ENCODE results near the gene RIMS4. TPM values are rescaled to one million over a fixed set of nuclear protein-coding genes. Genes with fewer than 3 reads are reported as not detected.

The RIMS4 gene
- total RNA-seq, 1 experiment from 2014 or later = 16.3 TPM

- no peaks in the 10 kb centered on the region for H4K20me1 ChIP-seq (ENCODE audit: control insufficient read depth, insufficient read depth, insufficient read length)
- H3K79me1 ChIP-seq (ENCODE audit: insufficient read depth, low read depth, low read length, poor library complexity, severe bottlenecking) = no peaks in the 10 kb centered on the region
- no peak overlapping the region for H2BK12ac ChIP-seq (ENCODE audit: insufficient read length, low read depth, low read length)
- H3K14ac ChIP-seq (ENCODE audit: insufficient read depth, low read length) = no peak overlapping the region
- H3K18ac ChIP-seq (ENCODE audit: insufficient read length, low read depth, low read length) = no peak overlapping the region
- no peaks in the 10 kb centered on the region for H3K27me3 Mint-ChIP-seq (ENCODE audit: low read depth)
- H3K4ac ChIP-seq (ENCODE audit: low read depth, low read length) = no peak overlapping the region
- H3K23ac ChIP-seq (ENCODE audit: insufficient read length, low read depth, low read length) = no peak overlapping the region
- H3K36me3 Mint-ChIP-seq (ENCODE audit: insufficient read depth in 1 of 3, low read depth in 3 of 3) = peaks cover 2 to 4% (median 2%) of the 10 kb centered on the region in 3 experiments; a peak in 2 of 7 replicates
- H2AK5ac ChIP-seq (ENCODE audit: insufficient read length, low read length) = no peak overlapping the region
- no peak overlapping the region for H3K9ac ChIP-seq (ENCODE audit: extremely low read depth, insufficient read length, low read length)
- H3K27ac Mint-ChIP-seq = peak overlapping the region in 1 of 3 experiments; percentile 17; a peak in 1 of 7 replicates
- H4K8ac ChIP-seq (replicated peaks; ENCODE audit: insufficient read length, low read depth, low read length) = no peak overlapping the region
- H3K27ac ChIP-seq (ENCODE audit: insufficient read length, low read depth, low read length) = no peak overlapping the region
- H2BK5ac ChIP-seq (ENCODE audit: insufficient read length, low read length) = no peak overlapping the region
- no peak overlapping the region for H3K4me3 Mint-ChIP-seq
- DNase-seq = peak; percentile 77
- H3K23me2 ChIP-seq (ENCODE audit: insufficient read length, low read depth, low read length, poor library complexity, severe bottlenecking) = no peaks in the 10 kb centered on the region
- no peak overlapping the region for H3T11ph ChIP-seq (ENCODE audit: low read length)
- peaks cover 28 to 36% of the 10 kb centered on the region in 2 experiments for H3K4me1 Mint-ChIP-seq
- no peak overlapping the region for H3K56ac ChIP-seq (ENCODE audit: insufficient read length, low read depth, low read length)
- H4K91ac ChIP-seq (ENCODE audit: insufficient read length, low read depth, low read length) = no peak overlapping the region
- no peaks in the 10 kb centered on the region for H3K9me3 ChIP-seq (ENCODE audit: control insufficient read depth, low read depth, low read length)
- WGBS (ENCODE audit: extremely low coverage, insufficient read length, low lambda C conversion rate) = no CpG with 5 or more reads among the region's 7 CpGs
- H4K5ac ChIP-seq (ENCODE audit: insufficient read length, low read depth, low read length) = no peak overlapping the region
- no peaks in the 10 kb centered on the region for H3K79me2 ChIP-seq (ENCODE audit: insufficient read depth, low read length)
- H2BK15ac ChIP-seq (ENCODE audit: low read depth, low read length) = no peak overlapping the region
- H2BK20ac ChIP-seq (ENCODE audit: low read depth, low read length, poor library complexity, severe bottlenecking) = no peak overlapping the region
- H2AFZ ChIP-seq (ENCODE audit: low read length) = no peak overlapping the region
- no peak overlapping the region for H2BK120ac ChIP-seq (ENCODE audit: low read depth, low read length, poor library complexity, severe bottlenecking)
- no peak overlapping the region for H3K4me2 ChIP-seq (ENCODE audit: insufficient read depth, insufficient read length, low read length)
- H3K9me3 Mint-ChIP-seq = no peaks in the 10 kb centered on the region; a peak in 1 of 5 replicates
- H3K27me3 ChIP-seq (ENCODE audit: insufficient read depth, low read length) = no peaks in the 10 kb centered on the region
- peak; percentile 95 for TF ChIP-seq CTCF (conservative IDR thresholded peaks at IDR 0.05)
- H3K4me1 ChIP-seq (ENCODE audit: insufficient read depth, low read length) = no peaks in the 10 kb centered on the region; the same call in 1 of the 2 replicates
These were observed 76.8 kb downstream of the RIMS4 start for GRCh38 chr20:44733341-44734069.

All from H9 (cell line).